HG03045 (cell line): Measurements from ENCODE around the gene MYH8.

Experiments
- ATAC-seq: cut with Tn5 transposase; IDR thresholded peaks from one replicate; pipeline ENCODE4 v1.9.1; 2021; ENCODE audit warnings: mild to moderate bottlenecking, moderate library complexity; ENCODE audit not compliant: unreplicated experiment

MYH8 gene

DNA sequence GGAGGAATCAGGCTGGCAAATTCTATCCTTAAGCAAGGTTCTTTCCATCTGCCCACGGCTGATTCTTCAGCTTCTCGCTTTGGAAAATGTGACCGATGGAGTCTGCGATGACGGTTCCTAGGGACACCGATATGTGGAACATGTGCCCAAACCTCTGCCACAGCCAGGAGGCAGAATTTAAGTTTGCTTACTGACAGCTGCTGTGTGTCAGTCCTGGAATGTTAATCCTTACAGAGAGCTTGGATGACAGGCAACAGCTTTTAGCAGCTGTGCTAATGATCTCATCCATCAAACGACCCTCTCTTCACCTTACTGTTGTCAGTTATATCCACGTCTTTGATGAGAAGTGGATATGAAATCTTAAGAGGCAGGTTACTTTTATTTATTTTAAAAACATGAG, 37.6 kb downstream of the MYH8 start:
- no peak for ATAC-seq

DNA sequence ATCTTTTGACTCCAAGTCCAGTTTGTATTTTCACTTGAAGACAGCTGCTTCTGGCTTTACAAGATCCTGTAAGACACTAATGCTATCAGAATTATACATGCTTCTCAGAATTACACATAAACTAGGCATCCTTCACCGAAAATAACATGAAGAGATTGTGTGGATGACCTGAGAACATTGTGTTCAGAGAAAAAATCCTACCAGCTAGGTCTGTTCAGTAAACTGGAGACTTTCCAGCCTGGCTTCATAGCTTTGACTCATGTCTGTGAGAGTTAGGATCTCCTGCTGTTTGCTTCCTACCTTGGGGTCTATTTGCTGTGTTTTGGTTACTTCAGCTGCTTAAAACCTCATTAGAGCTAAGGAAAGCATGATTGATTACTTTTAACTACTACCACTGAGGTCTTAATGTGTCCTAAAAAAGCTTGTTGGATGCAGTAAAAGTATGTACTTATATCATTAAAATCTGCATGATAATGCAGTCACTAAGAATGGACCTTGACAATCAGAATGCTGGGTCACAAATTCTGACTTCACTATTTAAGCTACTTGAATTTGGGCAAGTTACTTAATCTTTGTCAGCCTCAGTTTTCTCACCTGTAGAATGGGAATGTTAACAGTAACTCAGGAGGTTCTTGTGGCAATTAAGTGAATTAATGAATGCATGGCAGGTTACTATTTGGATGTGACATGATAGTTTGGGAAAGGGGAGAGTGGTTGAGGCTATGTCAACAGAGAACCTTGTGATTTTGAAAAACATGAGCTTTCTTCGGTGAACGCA, 40.9 kb downstream of the MYH8 start:
- no peak for ATAC-seq

DNA sequence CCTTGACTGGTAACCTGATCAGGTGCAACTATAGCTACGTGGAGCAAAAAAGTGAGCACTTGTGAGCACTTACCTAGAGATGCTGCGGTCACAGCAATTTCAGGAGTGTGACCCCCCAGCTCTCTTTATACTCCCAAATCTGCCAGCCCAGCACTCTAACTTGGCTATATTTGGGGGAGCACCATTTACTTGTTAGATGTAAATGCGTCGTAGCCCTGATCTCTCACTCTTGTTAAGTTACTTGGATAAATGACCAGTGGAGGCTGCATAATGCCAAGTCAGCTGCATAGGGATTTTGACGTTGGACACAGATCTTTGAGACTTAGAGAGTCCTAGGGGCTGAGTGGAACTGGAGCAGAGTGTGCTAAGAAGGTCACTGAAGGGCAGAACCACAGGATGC, 48.8 kb downstream of the MYH8 start, which contains the start of gene MYH13:
Gene MYH13, minus strand, starts transcription at position 101 of the 400 bp plus-strand sequence. CDS start 8,476 bp downstream, outside the sequence.
- ATAC-seq = no peak

DNA sequence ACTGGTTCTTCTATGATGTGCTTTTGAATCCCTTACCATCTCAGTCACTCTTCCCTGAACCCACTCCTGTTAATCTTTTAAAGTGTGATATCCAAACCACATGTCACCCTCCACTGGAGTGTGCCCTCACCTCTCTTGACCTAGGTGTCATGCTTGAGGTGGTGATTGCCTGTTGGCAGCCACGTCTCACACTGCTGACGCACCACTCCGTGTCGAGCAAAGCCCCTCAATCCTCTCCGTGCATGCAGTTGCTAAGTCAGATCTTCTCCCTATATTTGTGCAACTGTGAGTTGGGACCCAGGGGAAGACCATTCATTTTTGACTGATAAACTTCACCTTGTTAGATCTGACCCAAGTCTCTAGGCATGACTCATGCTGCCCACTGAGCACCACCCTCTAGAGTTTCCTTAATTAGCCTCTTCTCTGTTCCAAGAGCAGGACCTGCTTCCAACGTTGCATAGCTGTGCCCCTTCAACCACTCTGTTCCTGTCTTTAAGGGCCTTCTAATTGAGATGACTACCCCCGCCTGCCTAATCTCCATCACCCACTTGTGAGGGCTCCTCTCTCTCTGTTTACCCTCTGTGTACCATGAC, 51.6 kb downstream of the MYH8 start:
- no peak for ATAC-seq

DNA sequence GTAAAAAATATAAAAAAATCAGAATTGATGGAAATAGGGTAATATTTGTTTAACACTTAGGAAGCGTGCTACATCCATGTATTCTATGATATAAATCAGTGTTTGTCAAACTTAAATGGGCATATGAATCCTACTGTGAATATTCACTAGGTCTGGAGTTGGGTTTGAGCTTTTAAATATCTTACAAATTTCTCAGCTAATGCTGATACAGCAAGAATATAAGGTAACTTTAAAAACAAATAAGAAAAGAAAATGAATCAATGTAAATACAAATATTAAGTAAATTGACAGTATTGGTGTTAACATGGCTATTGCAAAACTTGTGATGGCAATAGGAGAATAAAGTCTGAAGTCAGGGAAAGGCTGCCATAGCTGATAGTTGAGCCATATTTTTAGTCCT, 52.5 kb downstream of the MYH8 start:
- ATAC-seq = no peak

DNA sequence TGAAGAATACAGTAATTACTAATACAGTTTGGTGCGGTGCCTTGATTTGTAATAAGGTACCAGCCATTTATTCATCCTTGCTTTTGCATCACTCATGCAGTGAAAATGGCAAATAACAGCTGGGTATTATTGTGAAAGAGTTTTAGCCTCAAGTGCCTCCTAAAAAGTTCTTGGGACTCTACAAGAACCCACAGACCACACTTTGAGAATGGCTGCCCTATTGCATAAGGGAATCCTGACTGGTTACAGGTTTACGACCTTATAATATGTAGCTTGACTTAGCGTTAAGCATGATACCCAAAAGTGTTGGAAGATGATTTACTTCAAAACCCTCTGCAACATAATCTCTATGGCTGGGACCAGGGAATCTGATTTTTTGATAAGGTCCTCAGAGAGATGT, 53.2 kb downstream of the MYH8 start:
- ATAC-seq = no peak

DNA sequence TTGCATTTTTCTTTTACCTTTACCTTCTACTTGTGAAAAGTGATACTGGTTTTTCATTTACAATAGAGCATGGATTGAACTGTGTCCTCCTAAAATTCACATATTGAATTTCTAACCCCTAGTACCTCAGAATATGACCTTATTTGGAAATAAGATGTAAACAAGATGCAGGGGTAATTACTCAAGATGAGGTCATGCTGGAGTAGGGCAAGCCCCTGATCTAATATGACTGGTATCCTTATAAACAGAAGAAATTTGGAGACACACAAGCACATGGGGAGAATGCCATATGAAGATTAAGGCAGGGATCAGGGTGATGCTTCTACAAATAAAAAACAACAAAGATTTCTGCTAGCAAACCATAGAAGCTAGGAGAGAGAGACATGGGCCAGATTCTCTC, 61.2 kb downstream of the MYH8 start:
- no peak for ATAC-seq

DNA sequence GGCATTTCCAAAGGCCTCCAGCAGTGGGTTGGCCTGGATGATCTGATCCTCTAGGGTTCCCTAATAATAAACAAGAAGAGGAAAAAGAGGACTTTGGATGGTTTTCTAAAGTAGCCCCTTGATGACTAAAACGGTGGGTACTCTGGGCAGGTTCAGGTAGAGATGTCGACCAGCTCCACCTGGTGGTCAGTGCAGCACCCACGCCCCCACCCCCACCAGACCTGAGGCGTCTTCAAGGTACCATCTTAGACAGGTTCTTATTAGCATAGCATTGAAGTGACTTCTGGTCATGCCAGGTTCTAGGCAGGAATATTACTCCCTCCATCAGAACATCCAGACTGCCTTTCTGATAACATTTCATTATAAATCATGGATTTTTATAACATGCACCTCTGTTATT, 64.0 kb downstream of the MYH8 start:
- ATAC-seq = no peak

DNA sequence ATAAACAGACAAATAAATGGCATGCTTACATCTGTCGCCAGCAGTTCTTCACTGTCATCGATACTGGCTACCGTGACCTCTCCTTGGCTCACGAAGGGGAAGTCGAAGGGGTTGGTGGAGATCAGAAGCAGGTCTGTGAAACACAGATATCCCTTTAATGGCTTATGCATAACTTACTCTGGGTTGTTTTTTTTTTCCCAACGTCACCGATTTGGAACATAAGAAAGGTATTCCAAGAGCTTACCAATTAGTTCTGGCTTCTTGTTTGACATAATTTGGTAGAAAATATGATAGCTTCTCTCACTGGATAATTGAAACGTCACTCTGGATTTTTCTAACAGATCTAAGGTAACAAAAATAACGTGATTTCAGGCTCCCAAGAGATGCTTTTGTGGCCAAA, 67.1 kb downstream of the MYH8 start:
- ATAC-seq = no peak

DNA sequence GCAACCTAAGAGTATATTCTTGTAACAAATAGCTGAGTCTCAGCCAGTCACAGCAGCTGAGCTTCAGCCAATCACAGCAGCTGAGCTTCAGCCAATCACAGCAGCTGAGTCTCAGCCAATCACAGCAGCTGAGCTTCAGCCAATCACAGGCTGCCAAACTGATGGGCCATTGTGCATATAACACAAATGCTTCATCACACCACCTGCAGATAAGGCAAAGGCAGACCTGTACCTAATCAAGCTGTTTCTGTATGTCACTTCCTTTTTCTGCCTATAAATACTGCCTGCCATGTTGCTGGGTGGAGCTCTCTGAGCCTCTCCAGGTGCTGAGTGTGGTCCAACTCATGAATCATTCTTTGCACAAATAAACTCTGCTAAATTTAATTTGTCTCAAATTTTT, 68.9 kb downstream of the MYH8 start:
- ATAC-seq = no peak

DNA sequence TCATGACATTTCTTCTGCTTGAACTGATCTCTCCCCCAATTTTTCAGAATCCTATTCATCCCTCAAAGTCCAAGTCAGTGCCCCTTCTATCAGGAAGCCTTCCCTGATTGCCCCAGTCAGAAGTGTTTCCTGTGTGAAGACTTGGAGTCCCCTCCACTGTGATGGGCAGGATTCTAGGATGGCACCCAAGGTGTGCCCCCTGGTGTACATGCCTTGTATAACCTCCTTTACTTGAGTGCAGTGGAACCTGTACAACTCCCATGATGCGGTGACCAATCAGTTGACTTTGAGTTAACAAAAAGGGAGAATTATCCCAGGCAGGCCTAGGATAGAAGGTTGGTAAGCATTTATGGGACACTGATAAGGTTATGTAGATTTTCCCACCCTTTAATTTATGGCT, 72.3 kb downstream of the MYH8 start:
- ATAC-seq = no peak

DNA sequence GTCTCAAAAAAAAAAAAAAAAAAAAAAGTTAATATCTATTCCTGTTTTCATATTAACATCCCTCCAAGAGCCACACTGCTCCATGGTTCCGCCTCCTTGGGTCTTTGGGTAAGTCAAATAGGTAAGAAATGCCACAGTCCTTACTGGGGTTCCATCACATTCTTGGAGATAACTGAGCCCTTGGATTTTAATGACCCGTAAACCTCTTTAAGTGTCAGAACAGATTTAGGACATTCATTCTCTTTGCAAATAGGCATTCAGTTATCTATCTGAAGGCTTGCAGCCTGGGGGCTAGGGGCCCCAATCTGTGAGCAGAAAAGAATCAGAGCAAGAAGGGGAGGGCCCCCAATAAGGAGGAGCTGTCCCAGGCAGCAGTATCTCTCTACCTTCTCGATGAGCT, 76.9 kb downstream of the MYH8 start:
- no peak for ATAC-seq
